ENCODE data around the gene GPS1. TPM values are rescaled to one million over a fixed set of nuclear protein-coding genes. Genes with fewer than 3 reads are reported as not detected.

Gene GPS1
- total RNA-seq, 2 donors from 2014 or later, result 79.5 to 90.8 TPM

DNA sequence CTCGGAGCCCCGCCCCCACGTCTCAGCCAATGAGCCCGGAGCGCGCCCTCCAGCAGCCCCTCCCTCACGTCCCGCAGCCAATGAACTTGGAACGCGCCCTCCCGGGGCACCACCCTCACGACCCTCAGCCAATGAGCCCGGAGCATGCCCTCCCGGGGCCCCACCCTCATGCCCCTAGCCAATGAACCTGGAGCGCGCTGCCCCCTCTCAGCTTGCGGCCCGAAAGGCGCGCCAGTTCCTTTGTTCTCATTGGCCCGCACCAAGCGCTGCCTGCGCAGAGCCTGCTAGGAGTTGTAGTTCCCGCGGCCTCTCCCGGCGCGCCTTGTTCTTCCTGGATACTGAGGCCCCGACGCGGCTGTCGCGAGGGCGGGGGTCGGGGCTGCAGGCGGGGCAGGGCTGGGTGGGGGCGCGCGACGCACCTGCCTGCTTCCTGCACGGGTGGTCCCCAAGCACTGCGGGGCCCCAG lies 28.7 kb upstream of the GPS1 start, which contains the start of gene LRRC45:
LRRC45 (plus strand) TSS at position 325 of the 466 bp plus-strand sequence. CDS start 339 bp downstream, outside the sequence.
- Histone ChIP-seq H3K36me3 (peaks cover 11% of the 10 kb centered on the region), H3K4me1 (peaks cover 0 to 28% of the 10 kb centered on the region in 2 donors), H3K4me3 (peak within 1 kb of the TSS; percentile 84 to 93), H3K27ac (peak within 1 kb of the TSS; percentile 50 to 63), H3K27me3 (no peaks in the 10 kb centered on the region), H3K9me3 (no peaks in the 10 kb centered on the region)
- TF ChIP-seq CTCF (IDR thresholded peaks at IDR 0.05), result peak in 1 of 2 donors; percentile 7
- DNase-seq (ENCODE audit: low spot score), result peak; percentile 100

DNA sequence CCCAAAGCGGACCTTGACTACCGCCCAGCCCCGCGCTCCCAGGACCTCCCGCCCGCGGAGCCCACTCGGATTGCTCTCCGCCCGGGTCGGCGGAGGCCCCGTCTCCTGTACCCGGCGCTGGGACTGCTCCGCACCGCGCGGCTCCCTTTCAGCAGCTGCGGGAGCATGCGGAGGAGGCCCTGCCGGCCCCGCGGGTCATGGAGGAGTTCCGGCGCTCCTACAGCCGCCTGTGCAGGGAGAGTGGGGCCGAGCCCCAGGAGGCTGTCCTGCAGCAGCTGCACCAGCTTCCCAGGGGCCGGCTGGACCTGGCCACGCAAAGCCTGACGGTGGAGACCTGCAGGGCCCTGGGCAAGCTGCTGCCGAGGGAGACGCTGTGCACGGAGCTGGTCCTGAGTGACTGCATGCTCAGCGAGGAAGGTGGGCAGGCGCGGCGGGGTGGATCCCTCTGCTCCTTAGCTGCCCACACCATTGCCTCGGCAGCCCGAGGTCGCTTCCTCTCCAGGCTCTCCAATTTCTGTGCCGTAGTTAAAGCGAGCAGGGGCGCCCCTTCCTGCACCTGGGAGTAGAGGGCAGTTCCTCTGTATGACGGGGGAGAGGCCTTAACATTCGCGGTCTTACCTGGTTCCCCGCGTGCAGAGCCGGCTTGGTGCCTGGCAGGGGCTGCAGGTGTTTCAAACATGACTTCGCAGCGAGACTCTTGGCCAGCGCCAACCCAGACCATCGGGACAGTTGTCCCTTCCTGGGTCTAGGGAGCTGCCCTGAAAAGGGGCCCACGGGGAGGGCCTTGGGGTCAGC lies 28.1 kb upstream of the GPS1 start:
- Histone ChIP-seq H3K27me3 (no peaks in the 10 kb centered on the region), H3K36me3 (peaks cover 5% of the 10 kb centered on the region), H3K9me3 (no peaks in the 10 kb centered on the region), H3K27ac (no peak overlapping the region), H3K4me1 (peaks cover 0 to 28% of the 10 kb centered on the region in 2 donors), H3K4me3 (peak overlapping the region; percentile 54 to 73)
- no peak for DNase-seq (ENCODE audit: low spot score)
- no peak for TF ChIP-seq CTCF (IDR thresholded peaks at IDR 0.05)

DNA sequence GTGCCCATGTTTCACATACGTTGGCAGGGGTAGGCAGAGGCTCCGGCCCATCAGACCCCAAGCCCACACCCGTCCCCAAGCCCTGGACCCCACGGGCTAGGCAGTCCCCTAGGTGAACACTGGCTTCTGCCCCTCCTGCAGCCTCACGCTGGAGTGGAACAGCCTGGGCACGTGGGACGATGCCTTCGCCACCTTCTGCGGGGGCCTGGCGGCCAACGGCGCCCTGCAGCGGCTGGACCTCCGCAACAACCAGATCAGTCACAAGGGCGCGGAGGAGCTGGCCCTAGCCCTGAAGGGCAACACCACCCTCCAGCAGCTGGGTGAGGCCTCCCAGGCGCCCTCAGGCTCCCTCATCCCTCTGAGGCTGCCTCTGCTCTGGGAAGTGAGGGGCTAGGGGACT lies 26.8 kb upstream of the GPS1 start:
- no peaks in the 10 kb centered on the region for H3K27me3 ChIP-seq
- TF ChIP-seq CTCF (IDR thresholded peaks at IDR 0.05), result no peak
- H3K4me1 ChIP-seq, result peaks cover 0 to 29% of the 10 kb centered on the region in 2 donors
- no peak overlapping the region for H3K27ac ChIP-seq
- DNase-seq (ENCODE audit: low spot score), result no peak
- no peaks in the 10 kb centered on the region for H3K9me3 ChIP-seq
- H3K4me3 ChIP-seq, result no peak overlapping the region
- no peaks in the 10 kb centered on the region for H3K36me3 ChIP-seq

GRCh38 chr17:82025401-82026107 lies 26.1 kb upstream of the GPS1 start:
- Histone ChIP-seq H3K4me1 (peaks cover 0 to 36% of the 10 kb centered on the region in 2 donors), H3K9me3 (no peaks in the 10 kb centered on the region)

DNA sequence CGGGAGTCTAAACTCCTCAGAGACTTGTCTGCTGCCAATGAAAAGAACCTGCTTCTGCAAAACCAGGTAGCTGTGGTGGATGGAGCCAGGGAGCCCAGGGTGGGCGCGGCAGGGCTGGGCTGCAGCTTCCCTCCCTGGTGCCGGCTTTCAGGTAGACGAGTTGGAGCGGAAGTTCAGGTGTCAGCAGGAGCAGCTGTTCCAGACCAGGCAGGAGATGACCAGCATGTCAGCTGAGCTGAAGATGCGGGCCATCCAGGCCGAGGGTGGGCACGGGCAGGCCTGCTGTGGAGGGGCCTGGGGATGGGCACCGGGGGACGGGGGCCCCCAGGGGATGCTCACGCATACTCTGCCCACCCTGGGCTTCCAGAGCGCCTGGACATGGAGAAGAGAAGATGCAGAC lies 23.5 kb upstream of the GPS1 start:
- Histone ChIP-seq H3K9me3 (no peaks in the 10 kb centered on the region), H3K27me3 (no peaks in the 10 kb centered on the region), H3K27ac (no peak overlapping the region), H3K4me3 (no peak overlapping the region), H3K4me1 (peaks cover 0 to 35% of the 10 kb centered on the region in 2 donors), H3K36me3 (no peaks in the 10 kb centered on the region)
- no peak for TF ChIP-seq CTCF (IDR thresholded peaks at IDR 0.05)
- no peak for DNase-seq (ENCODE audit: low spot score)

More at GRCh38 chr17:82025401-82026107, 26.1 kb upstream of the GPS1 start:
- Histone ChIP-seq H3K4me3 (no peak overlapping the region), H3K36me3 (no peaks in the 10 kb centered on the region), H3K27ac (no peak overlapping the region), H3K27me3 (no peaks in the 10 kb centered on the region)
- TF ChIP-seq CTCF (IDR thresholded peaks at IDR 0.05), result no peak
- DNase-seq (ENCODE audit: low spot score), result no peak
